Measurements from ENCODE around the gene DNAJB1.
"Not testable (repeated sequence)": the region's sequence is repeated elsewhere in the genome, so short reads cannot be mapped to it uniquely, and the experiment has no call there.

DNAJB1 gene

GRCh38 chr19:14552006-14552360, 33.8 kb upstream of the DNAJB1 start:
- DNase-seq = not testable (repeated sequence)

GRCh38 chr19:14551134-14552005, 33.2 kb upstream of the DNAJB1 start:
- not testable (repeated sequence) for DNase-seq

- no peak for DNase-seq
These were observed 32.1 kb upstream of the DNAJB1 start for GRCh38 chr19:14550201-14550754.

GRCh38 chr19:14545716-14546082, 27.5 kb upstream of the DNAJB1 start:
- DNase-seq = no peak

GRCh38 chr19:14544977-14545715, 26.9 kb upstream of the DNAJB1 start:
- DNase-seq = peak; percentile 38

- DNase-seq = no peak
These were observed 25.9 kb upstream of the DNAJB1 start for GRCh38 chr19:14544047-14544446.

- DNase-seq = no peak
These were observed 24.6 kb upstream of the DNAJB1 start for GRCh38 chr19:14542711-14543328.

GRCh38 chr19:14541979-14542378, 23.8 kb upstream of the DNAJB1 start:
- not testable (repeated sequence) for DNase-seq

GRCh38 chr19:14540741-14541525, 22.7 kb upstream of the DNAJB1 start:
- no peak for DNase-seq

GRCh38 chr19:14536926-14537692, 18.9 kb upstream of the DNAJB1 start:
- peak; percentile 48 for DNase-seq

GRCh38 chr19:14533450-14533849, 15.3 kb upstream of the DNAJB1 start:
- DNase-seq = no peak

- no peak for DNase-seq
These were observed 12.3 kb upstream of the DNAJB1 start for GRCh38 chr19:14530506-14530905.

- no peak for DNase-seq
These were observed 11.8 kb upstream of the DNAJB1 start for GRCh38 chr19:14530005-14530348.

- DNase-seq = peak; percentile 97
These were observed 11.2 kb upstream of the DNAJB1 start, which contains the start of gene TECR for GRCh38 chr19:14529254-14530004. TSS of gene TECR (plus strand) at chr19:14529594. CDS start at chr19:14529697, 103 bp downstream.

- no peak for DNase-seq
These were observed 10.4 kb upstream of the DNAJB1 start for GRCh38 chr19:14528419-14529253.

GRCh38 chr19:14526423-14526822, 8.2 kb upstream of the DNAJB1 start:
- DNase-seq = no peak

GRCh38 chr19:14525729-14526128, 7.5 kb upstream of the DNAJB1 start:
- no peak for DNase-seq

GRCh38 chr19:14520543-14520942, 2.3 kb upstream of the DNAJB1 start:
- DNase-seq = no peak

- DNase-seq = no peak
These were observed 1.7 kb upstream of the DNAJB1 start for GRCh38 chr19:14519860-14520407.
